Measurements from ENCODE around the gene TBL1X. TPM values are rescaled to one million over a fixed set of nuclear protein-coding genes. Genes with fewer than 3 reads are reported as not detected.
A peak's percentile ranks its signal among the peaks of the same experiment; 100 is the strongest.

TBL1X gene
- total and polyA plus RNA-seq, 2 of the 4 experiments (the other 2 are of a cell fraction): 16.2 to 20.8 TPM

GRCh38 chrX:9462456-9462855 lies 2.4 kb upstream of the TBL1X start:
- in situ Hi-C loops (cut with MboI; ENCODE audit: low sequenced_read_pairs): loop anchor here (25.0 kb wide), 1 partner anchor 500 kb away; no protein-coding TSS in a partner anchor
- Histone ChIP-seq H4K5ac (ENCODE audit: low read depth, low read length) (no peak overlapping the region), H4K8ac (ENCODE audit: low read depth in 2 of 2, low read length in 2 of 2) (0 out of 4 replicates have a peak overlapping the region, but pooled peaks of 1 of the 2 experiments have one; percentile 27), H3K9me1 (ENCODE audit: insufficient read depth, low read length) (no peaks in the 10 kb centered on the region), H3K9ac (ENCODE audit: low read depth, low read length) (no peak overlapping the region), H3K4me1 (ENCODE audit: control insufficient read depth, insufficient read depth, low read length) (no peaks in the 10 kb centered on the region; the same call in 1 of the 2 replicates), H3K4me2 (ENCODE audit: low read depth, low read length) (no peak overlapping the region), H3K23ac (ENCODE audit: low read depth, low read length) (no peak overlapping the region), H2BK15ac (ENCODE audit: low read depth, low read length) (peak overlapping the region; percentile 68; the same call in 1 of the 3 replicates), H3K18ac (ENCODE audit: low read depth, low read length) (no peak overlapping the region), H2AFZ (replicated peaks; ENCODE audit: low read length, poor library complexity) (no peak overlapping the region), H3K27me3 (ENCODE audit: control insufficient read depth, insufficient read depth, low read length) (no peaks in the 10 kb centered on the region), H2BK20ac (ENCODE audit: low read depth, low read length) (no peak overlapping the region), H3K14ac (replicated peaks; ENCODE audit: low read depth, low read length) (no peak overlapping the region), H2BK5ac (ENCODE audit: low read depth, low read length, poor library complexity, severe bottlenecking) (no peak overlapping the region), H3K79me1 (ENCODE audit: low read depth in 1 of 2, low read length in 2 of 2) (peaks cover 4 to 6% of the 10 kb centered on the region in 2 experiments; a peak in 1 of 4 replicates), H3K27ac (ENCODE audit: insufficient read depth, low read length) (no peak overlapping the region), H4K20me1 (ENCODE audit: insufficient read depth, low read length) (peaks cover 8% of the 10 kb centered on the region), H3K9me3 (ENCODE audit: control insufficient read depth, insufficient read depth, low read length) (no peaks in the 10 kb centered on the region), H3K4ac (ENCODE audit: low read depth, low read length) (no peak overlapping the region; the same call in 1 of the 2 replicates), H2BK120ac (ENCODE audit: low read depth, low read length) (no peak overlapping the region; the same call in 1 of the 2 replicates), H3K36me3 (ENCODE audit: control insufficient read depth, insufficient read depth, low read length) (no peaks in the 10 kb centered on the region), H4K91ac (ENCODE audit: insufficient read depth, low read depth, low read length) (no peak overlapping the region), H3K4me3 (ENCODE audit: insufficient read depth, low read depth, low read length) (no peak overlapping the region), H2AK5ac (ENCODE audit: low read depth, low read length) (peak overlapping the region; percentile 33; the same call in 1 of the 2 replicates), H3K56ac (ENCODE audit: extremely low read depth, insufficient read depth, low read length) (no peak overlapping the region), H2AK9ac (replicated peaks; ENCODE audit: low read depth, low read length, poor library complexity) (no peak overlapping the region)
- ChIA-PET CTCF (no interaction called here), POLR2A (ENCODE audit: unreplicated experiment) (no interaction called here)
- WGBS, 2 experiments (ENCODE audit: extremely low coverage in 2 of 2, insufficient read length in 1 of 2): 50% methylated on average over 1 of the region's 6 CpGs; no CpG with 5 or more reads in 1 of the 2 experiments
- ATAC-seq (ENCODE audit: low read depth): no peak
- dilution Hi-C loops (cut with HindIII; ENCODE audit: low sequenced_read_pairs, unreplicated experiment): no loop called here
- intact Hi-C loops (cut with micrococcal nuclease): loop anchor here (2.0 to 5.0 kb wide), 2 partner anchors 314 to 595 kb away; no protein-coding TSS in a partner anchor
- DNase-seq: no peak
- no peak for TF ChIP-seq RCOR1 (IDR thresholded peaks at IDR 0.05; ENCODE audit: insufficient replicate concordance, low read length)
- no peak for TF ChIP-seq MXI1 (IDR thresholded peaks at IDR 0.05; ENCODE audit: borderline replicate concordance, low read depth, low read length)
- TF ChIP-seq RFX5 (IDR thresholded peaks at IDR 0.05; ENCODE audit: low read depth, low read length): no peak
- TF ChIP-seq CHD1 (IDR thresholded peaks at IDR 0.05; ENCODE audit: low read depth, low read length): no peak
- no peak for TF ChIP-seq BHLHE40 (IDR thresholded peaks at IDR 0.05; ENCODE audit: low read depth, low read length)
- no peak for TF ChIP-seq POLR2A (IDR thresholded peaks at IDR 0.05; ENCODE audit: low read depth, low read length)
- TF ChIP-seq, protein P1, sequence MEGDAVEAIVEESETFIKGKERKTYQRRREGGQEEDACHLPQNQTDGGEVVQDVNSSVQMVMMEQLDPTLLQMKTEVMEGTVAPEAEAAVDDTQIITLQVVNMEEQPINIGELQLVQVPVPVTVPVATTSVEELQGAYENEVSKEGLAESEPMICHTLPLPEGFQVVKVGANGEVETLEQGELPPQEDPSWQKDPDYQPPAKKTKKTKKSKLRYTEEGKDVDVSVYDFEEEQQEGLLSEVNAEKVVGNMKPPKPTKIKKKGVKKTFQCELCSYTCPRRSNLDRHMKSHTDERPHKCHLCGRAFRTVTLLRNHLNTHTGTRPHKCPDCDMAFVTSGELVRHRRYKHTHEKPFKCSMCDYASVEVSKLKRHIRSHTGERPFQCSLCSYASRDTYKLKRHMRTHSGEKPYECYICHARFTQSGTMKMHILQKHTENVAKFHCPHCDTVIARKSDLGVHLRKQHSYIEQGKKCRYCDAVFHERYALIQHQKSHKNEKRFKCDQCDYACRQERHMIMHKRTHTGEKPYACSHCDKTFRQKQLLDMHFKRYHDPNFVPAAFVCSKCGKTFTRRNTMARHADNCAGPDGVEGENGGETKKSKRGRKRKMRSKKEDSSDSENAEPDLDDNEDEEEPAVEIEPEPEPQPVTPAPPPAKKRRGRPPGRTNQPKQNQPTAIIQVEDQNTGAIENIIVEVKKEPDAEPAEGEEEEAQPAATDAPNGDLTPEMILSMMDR (conservative IDR thresholded peaks at IDR 0.05; ENCODE audit: low read depth, low read length): no peak
- TF ChIP-seq, protein P2, sequence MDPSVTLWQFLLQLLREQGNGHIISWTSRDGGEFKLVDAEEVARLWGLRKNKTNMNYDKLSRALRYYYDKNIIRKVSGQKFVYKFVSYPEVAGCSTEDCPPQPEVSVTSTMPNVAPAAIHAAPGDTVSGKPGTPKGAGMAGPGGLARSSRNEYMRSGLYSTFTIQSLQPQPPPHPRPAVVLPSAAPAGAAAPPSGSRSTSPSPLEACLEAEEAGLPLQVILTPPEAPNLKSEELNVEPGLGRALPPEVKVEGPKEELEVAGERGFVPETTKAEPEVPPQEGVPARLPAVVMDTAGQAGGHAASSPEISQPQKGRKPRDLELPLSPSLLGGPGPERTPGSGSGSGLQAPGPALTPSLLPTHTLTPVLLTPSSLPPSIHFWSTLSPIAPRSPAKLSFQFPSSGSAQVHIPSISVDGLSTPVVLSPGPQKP (IDR thresholded peaks at IDR 0.05; ENCODE audit: borderline replicate concordance, low read depth, low read length): no peak
- TF ChIP-seq FOS (IDR thresholded peaks at IDR 0.05; ENCODE audit: low read depth, low read length): no peak
- no peak for TF ChIP-seq MAFK (IDR thresholded peaks at IDR 0.05; ENCODE audit: low read depth, low read length)
- no peak for TF ChIP-seq SMC3 (IDR thresholded peaks at IDR 0.05; ENCODE audit: low read depth, low read length)
- no peak for TF ChIP-seq RAD21 (IDR thresholded peaks at IDR 0.05; ENCODE audit: low read length)
- TF ChIP-seq MAZ (IDR thresholded peaks at IDR 0.05; ENCODE audit: borderline replicate concordance, low read depth, low read length): no peak
- TF ChIP-seq USF2 (IDR thresholded peaks at IDR 0.05; ENCODE audit: low read depth, low read length): no peak
- no peak for TF ChIP-seq CEBPB (IDR thresholded peaks at IDR 0.05; ENCODE audit: low read depth, low read length)
- no peak for TF ChIP-seq NFE2L2 (IDR thresholded peaks at IDR 0.05; ENCODE audit: low read depth, low read length)
- BruUV-seq (replicated peaks): no TSS peak

All from IMR-90 (cell line).